Panc1 (cell line): ENCODE results near the gene ORC3. TPM values are rescaled to one million over a fixed set of nuclear protein-coding genes. Genes with fewer than 3 reads are reported as not detected.

Experiments
- ATAC-seq: fragments of 200-7000 bp; cut with Tn5 transposase; 2 replicates; pipeline ENCODE4 v1.9.1; 2020; ENCODE audit warnings: mild to moderate bottlenecking, moderate library complexity
- BruUV-seq: library from RNA; stranded (reverse); fragments of 400-500 nt; replicated peaks from 2 replicates; lab custom pipeline; 2021; lab: Mats Ljungman, UMichigan
- CTCF ChIA-PET: fragments of 300-600 bp; sonication (Branson Sonifier 250); formaldehyde crosslinking; loops from one replicate; lab custom pipeline; 2022; ENCODE audit warnings: antibody characterized with exemption; lab: Charles Lee
- POLR2A ChIA-PET: fragments of 300-600 bp; sonication (Branson Sonifier 250); formaldehyde crosslinking; loops from one replicate; lab custom pipeline; 2022; ENCODE audit warnings: antibody characterized with exemption; lab: Charles Lee
- DNase-seq: peaks from one replicate; pipeline ENCODE4 v3.0.0-alpha.2; 2010; ENCODE audit warnings: low read depth, low spot score
- H3K27ac ChIP-seq: 2 replicates; pipeline ENCODE4 v1.5.1; 2011; ENCODE audit warnings: mild to moderate bottlenecking, low read length, inconsistent platforms
- H3K27me3 ChIP-seq: fragments of 200-500 bp; sonication (Bioruptor generic); 2 replicates; pipeline ENCODE4 v1.6.0; 2014; ENCODE audit warnings: low read length, inconsistent platforms; ENCODE audit not compliant: control insufficient read depth, insufficient read depth
- H3K36me3 ChIP-seq: fragments of 200-500 bp; sonication (Bioruptor generic); 2 replicates; pipeline ENCODE4 v1.5.1; 2014; ENCODE audit warnings: inconsistent platforms, mild to moderate bottlenecking, low read length, moderate library complexity; ENCODE audit not compliant: control insufficient read depth, insufficient read depth
- H3K4me1 ChIP-seq: 2 replicates; pipeline ENCODE4 v1.5.1; 2011; ENCODE audit warnings: inconsistent platforms, mild to moderate bottlenecking, low read length, moderate library complexity; ENCODE audit not compliant: control insufficient read depth, insufficient read depth
- H3K4me3 ChIP-seq, 2 experiments: 2 replicates each; pipeline ENCODE4 v1.5.1; 2011 to 2012; ENCODE audit warnings: low read depth in 2 of 2, low read length in 2 of 2, mild to moderate bottlenecking in 2 of 2, inconsistent platforms in 1 of 2, moderate library complexity in 1 of 2
- H3K9me3 ChIP-seq: fragments of 200-500 bp; sonication (Bioruptor generic); 2 replicates; pipeline ENCODE4 v1.5.1; 2014; ENCODE audit warnings: low read depth, mild to moderate bottlenecking, inconsistent platforms, low read length, moderate library complexity; ENCODE audit not compliant: control insufficient read depth, insufficient read depth
- CTCF ChIP-seq: fragments of 450-650 bp; IDR thresholded peaks from 2 replicates; pipeline ENCODE4 v1.5.1; 2017; ENCODE audit warnings: mild to moderate bottlenecking
- POLR2AphosphoS5 ChIP-seq: IDR thresholded peaks from 2 replicates; pipeline ENCODE4 v1.6.1; 2012; ENCODE audit warnings: mild to moderate bottlenecking, low read depth, low read length, moderate library complexity
- REST ChIP-seq, 2 experiments: IDR thresholded peaks; 2 replicates each; pipeline ENCODE4 v1.6.1; 2011 to 2012; ENCODE audit warnings: low read depth in 2 of 2, control low read depth in 1 of 2, low read length in 1 of 2, mild to moderate bottlenecking in 1 of 2, moderate library complexity in 1 of 2; ENCODE audit not compliant: insufficient read depth in 1 of 2
- SIN3A ChIP-seq: IDR thresholded peaks from 2 replicates; pipeline ENCODE4 v1.6.1; 2012; ENCODE audit warnings: low read depth, mild to moderate bottlenecking, low read length, moderate library complexity, borderline replicate concordance; ENCODE audit not compliant: insufficient read depth
- TCF7L2 ChIP-seq: IDR thresholded peaks from 2 replicates; pipeline ENCODE4 v1.6.1; 2011; ENCODE audit warnings: mild to moderate bottlenecking, low read depth, low read length, inconsistent platforms
- in situ Hi-C: cut with HindIII; loops from 2 replicates; pipeline ENCODE4 v1.10.0; 2016; ENCODE audit warnings: low sequenced_read_pairs, low pct_unique_long_range_greater_than_20kb
- intact Hi-C: fragments of 100-400 bp; cut with micrococcal nuclease; formaldehyde crosslinking; loops from one replicate; pipeline ENCODE4 v1.10.0; 2022; ENCODE audit not compliant: unreplicated experiment
- total RNA-seq: library from RNA; stranded (reverse); gene quantifications from one replicate; pipeline ENCODE4 v1.2.1, GENCODE V29; 2021; ENCODE audit not compliant: unreplicated experiment

ORC3 gene
- total RNA-seq, 1 experiment from 2014 or later = 36.9 TPM

- no peak overlapping the region for H3K4me3 ChIP-seq
- no peak overlapping the region for H3K27ac ChIP-seq
- TF ChIP-seq POLR2AphosphoS5 = no peak
- no peak for TF ChIP-seq CTCF
- TF ChIP-seq SIN3A = no peak
- no peak for TF ChIP-seq TCF7L2
- no peak for TF ChIP-seq REST (IDR thresholded peaks at IDR 0.05; ENCODE audit: insufficient read depth in 1 of 2, low read depth in 2 of 2, low read length in 1 of 2)
- no peaks in the 10 kb centered on the region for H3K36me3 ChIP-seq
- ChIA-PET POLR2A (no interaction called here), CTCF (no interaction called here)
- intact Hi-C loops (no loop called here), in situ Hi-C loops (no loop called here)
- no peaks in the 10 kb centered on the region for H3K27me3 ChIP-seq
- no peak for ATAC-seq
- no TSS peak for BruUV-seq
- H3K9me3 ChIP-seq = no peaks in the 10 kb centered on the region
- H3K4me1 ChIP-seq = no peaks in the 10 kb centered on the region
- no peak for DNase-seq
These were observed 46.4 kb downstream of the ORC3 start for GRCh38 chr6:87636315-87636714.

- H3K36me3 ChIP-seq = no peaks in the 10 kb centered on the region
- no peak for DNase-seq
- no peak for ATAC-seq
- no peak for TF ChIP-seq POLR2AphosphoS5
- TF ChIP-seq TCF7L2 = no peak
- no peak for TF ChIP-seq CTCF
- no peak for TF ChIP-seq REST (IDR thresholded peaks at IDR 0.05; ENCODE audit: insufficient read depth in 1 of 2, low read depth in 2 of 2, low read length in 1 of 2)
- no peak for TF ChIP-seq SIN3A
- in situ Hi-C loops (no loop called here), intact Hi-C loops (no loop called here)
- no peaks in the 10 kb centered on the region for H3K27me3 ChIP-seq
- no peak overlapping the region for H3K27ac ChIP-seq
- no peaks in the 10 kb centered on the region for H3K9me3 ChIP-seq
- no TSS peak for BruUV-seq
- POLR2A ChIA-PET = no interaction called here
- H3K4me3 ChIP-seq = no peak overlapping the region
- CTCF ChIA-PET = no interaction called here
- H3K4me1 ChIP-seq = no peaks in the 10 kb centered on the region
These were observed 47.2 kb downstream of the ORC3 start for GRCh38 chr6:87637106-87637505.
